ENCODE data around the gene IRF8.

GRCh38 chr16:85878407-85878806 is 20.6 kb upstream of the IRF8 start:
- TF ChIP-seq CTCF (IDR thresholded peaks at IDR 0.05; ENCODE audit: insufficient read depth, low read depth, low read length) (no peak), EZH2 (IDR thresholded peaks at IDR 0.05; ENCODE audit: insufficient read depth, low read length) (no peak)

Data from astrocyte (in vitro differentiated cells and primary cell).